GM12865 (cell line): ENCODE results near the gene ZMIZ1.

ENCODE experiments used
- DNase-seq: peaks from one replicate; pipeline ENCODE4 v3.0.0; 2010; ENCODE audit warnings: low read depth
- H3K4me3 ChIP-seq: 2 replicates; pipeline ENCODE4 v1.5.1; 2011; ENCODE audit warnings: mild to moderate bottlenecking, low read depth, low read length, control low read depth
- TF ChIP-seq, protein P1 (sequence below): IDR thresholded peaks from 2 replicates; pipeline ENCODE4 v1.5.1; 2011; ENCODE audit warnings: low read length, control low read depth, low read depth, inconsistent platforms; ENCODE audit not compliant: insufficient read depth; ENCODE audit errors: missing control alignments

The ZMIZ1 gene

DNA sequence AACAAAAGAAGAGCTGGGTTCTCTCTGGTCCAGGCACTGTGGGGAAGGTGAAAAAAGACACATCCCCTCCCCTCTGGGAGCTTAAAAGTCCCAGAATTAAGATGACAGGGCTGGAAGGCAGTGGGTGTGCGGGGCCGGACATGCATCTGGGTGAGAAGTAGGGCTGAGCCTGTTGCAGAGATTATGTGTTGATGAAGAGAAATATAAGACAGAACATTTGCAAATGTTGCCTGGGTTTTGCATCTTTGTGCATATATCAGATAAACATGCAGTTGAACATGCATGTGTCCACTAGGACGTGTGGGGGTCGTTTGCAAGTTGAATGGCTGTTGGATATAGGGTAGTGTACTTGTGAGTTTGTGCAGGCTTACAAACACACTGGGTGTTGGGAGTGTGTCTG, 184.2 kb downstream of the ZMIZ1 start:
- DNase-seq = no peak
- TF ChIP-seq, protein P1, sequence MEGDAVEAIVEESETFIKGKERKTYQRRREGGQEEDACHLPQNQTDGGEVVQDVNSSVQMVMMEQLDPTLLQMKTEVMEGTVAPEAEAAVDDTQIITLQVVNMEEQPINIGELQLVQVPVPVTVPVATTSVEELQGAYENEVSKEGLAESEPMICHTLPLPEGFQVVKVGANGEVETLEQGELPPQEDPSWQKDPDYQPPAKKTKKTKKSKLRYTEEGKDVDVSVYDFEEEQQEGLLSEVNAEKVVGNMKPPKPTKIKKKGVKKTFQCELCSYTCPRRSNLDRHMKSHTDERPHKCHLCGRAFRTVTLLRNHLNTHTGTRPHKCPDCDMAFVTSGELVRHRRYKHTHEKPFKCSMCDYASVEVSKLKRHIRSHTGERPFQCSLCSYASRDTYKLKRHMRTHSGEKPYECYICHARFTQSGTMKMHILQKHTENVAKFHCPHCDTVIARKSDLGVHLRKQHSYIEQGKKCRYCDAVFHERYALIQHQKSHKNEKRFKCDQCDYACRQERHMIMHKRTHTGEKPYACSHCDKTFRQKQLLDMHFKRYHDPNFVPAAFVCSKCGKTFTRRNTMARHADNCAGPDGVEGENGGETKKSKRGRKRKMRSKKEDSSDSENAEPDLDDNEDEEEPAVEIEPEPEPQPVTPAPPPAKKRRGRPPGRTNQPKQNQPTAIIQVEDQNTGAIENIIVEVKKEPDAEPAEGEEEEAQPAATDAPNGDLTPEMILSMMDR = no peak
- no peak overlapping the region for H3K4me3 ChIP-seq

DNA sequence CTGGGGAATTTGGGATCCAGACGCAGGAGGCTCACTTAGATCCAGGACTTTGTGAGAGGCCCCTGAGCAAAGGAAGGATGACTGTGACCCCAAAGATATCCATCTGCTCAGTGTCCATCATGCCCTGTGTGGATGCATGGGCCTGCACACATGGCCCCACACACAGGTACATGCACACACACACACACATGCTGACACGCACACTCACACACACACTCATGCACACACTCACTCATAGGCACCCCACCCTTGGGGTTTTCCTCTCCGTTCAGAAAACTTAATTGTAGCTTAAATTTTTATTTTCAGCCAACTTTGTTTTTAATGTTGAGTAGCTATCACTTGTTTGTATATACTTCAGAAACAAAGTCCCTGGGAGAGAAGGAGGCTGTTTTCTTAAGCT, 184.9 kb downstream of the ZMIZ1 start:
- H3K4me3 ChIP-seq = no peak overlapping the region
- TF ChIP-seq, protein P1 = no peak
- no peak for DNase-seq

DNA sequence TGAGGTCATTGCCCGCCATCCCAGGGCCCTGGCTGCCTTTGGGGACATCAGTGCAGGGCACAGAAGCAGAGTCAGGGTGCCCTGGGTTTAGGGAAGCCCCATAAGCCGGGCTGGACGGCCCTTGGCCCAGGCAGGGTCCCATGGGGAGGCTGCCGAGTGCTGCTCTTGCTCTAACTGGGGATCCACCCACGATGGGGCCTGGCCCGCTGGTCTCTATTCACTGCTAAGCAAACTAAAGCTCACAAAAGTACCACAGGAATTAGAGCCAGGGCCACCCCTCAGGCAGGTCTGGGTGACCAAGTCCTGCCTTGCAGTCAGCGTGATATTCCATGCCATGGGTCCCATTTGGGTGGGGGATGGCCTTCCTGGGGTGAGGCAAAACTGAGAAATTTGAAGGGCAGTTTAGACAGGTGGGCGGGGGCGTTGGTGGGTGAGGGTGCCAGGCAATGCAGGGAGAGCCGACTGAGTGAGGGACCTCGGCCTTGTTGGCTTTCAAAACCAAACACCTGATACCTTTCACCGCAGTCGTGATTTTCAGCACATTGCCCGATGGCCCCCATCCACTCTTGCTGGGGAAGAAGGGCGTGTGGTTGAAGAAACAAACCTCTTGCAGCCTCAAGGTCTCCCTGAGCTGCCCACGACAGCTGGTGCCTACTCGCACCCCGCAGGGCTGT, 185.7 kb downstream of the ZMIZ1 start:
- no peak overlapping the region for H3K4me3 ChIP-seq
- no peak for DNase-seq
- TF ChIP-seq, protein P1 = no peak

DNA sequence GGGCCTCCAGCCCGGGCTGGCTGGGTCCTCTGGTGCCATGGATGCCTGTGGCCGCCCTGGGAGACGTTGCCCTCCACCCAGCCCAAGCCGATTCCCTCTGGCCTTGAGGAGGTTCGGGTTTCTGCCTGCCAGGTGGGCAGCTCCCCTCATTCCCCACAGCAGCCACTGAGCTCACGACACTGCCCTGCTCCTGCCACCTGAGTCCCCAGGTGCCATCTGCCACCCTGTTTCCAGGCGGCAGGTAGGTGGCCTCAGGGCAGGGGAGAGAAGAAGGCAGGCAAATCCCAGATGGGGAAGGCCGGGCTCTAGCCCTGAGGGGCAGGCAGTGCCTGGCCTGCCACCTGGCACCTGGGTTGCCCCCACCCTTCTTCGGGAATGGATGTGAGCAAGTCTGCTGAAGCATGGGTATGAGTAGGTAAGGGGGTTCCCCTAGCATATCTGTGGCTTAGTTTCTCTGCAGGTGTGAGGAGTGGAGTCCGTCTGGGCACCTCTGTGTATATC, 186.3 kb downstream of the ZMIZ1 start:
- no peak overlapping the region for H3K4me3 ChIP-seq
- TF ChIP-seq, protein P1 = no peak
- DNase-seq = no peak

DNA sequence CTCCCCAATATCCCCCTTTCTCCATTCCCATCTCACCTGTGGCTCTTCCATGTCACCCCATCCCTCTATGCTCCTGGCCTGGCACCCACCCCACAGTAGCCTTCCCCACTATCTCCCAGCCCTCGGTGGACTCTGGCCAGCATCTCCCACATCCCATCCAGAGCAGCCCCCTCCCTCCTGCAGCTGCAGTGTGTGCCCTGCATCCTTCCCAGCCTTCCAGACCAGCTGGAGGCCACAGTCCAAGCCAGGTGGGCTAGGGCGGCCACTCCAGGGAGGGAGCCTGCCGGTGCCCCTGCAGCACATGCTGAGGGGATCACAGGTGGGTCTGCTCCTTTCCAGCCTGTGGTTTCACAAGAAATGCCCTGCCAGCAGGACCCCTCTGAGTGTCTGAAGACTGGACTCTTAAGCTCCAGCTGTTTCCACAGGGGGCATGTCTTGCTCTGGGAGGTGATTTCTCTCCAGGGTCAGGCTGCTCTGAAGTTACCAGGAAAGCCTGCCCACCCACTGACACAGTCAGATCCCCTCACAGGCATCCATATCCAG, 187.6 kb downstream of the ZMIZ1 start:
- TF ChIP-seq, protein P1 = no peak
- DNase-seq = no peak
- no peak overlapping the region for H3K4me3 ChIP-seq

DNA sequence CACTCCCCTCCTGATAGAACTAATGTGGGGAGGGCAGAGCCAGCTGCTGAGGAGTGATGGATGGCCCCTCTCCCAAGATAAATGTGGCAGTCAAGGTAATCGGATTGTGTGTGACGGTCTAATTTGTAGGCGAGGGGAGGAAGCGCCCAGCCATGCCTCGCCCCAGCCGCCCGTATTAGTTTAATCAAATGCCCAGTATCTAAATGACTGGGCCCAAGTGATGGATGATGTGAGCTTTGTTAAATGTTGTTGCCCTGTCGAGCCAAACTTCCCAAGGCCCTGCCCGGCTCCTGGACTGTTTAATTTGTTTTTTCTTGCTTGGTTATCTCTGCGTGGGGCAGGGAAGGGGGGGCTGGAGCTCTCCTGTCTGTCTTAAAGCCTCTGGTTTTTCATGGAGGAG, 190.1 kb downstream of the ZMIZ1 start:
- TF ChIP-seq, protein P1 = no peak
- no peak overlapping the region for H3K4me3 ChIP-seq
- no peak for DNase-seq

DNA sequence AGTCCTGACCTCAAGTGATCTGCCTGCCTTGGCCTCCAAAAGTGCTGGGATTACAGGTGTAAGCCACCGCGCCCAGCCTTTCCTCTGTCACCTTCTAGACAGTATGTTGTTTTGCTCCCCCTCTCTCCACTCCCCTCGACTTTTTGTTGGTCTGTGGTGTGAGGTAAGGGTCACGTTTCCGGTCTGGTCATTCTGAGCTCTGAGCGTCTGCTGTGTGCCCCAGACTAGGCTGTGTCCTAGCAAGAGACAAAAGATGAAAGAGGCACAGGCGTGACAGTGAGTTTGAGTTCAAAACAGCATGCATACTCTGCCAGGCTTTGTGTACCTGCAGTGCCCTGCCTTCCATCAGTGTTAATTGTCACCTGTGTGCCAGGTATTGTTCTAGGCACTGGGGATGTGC, 191.1 kb downstream of the ZMIZ1 start:
- TF ChIP-seq, protein P1 = no peak
- H3K4me3 ChIP-seq = no peak overlapping the region
- DNase-seq = peak; percentile 63
